ENCODE measurements around the gene STN1. TPM values are rescaled to one million over a fixed set of nuclear protein-coding genes. Genes with fewer than 3 reads are reported as not detected.

Gene STN1
- total RNA-seq, 1 experiment from 2014 or later: 30.2 TPM

- no peak for DNase-seq (ENCODE audit: low spot score)
These were observed 74.0 kb downstream of the STN1 start for GRCh38 chr10:103843854-103844570.

- no peak for DNase-seq (ENCODE audit: low spot score)
These were observed 74.9 kb downstream of the STN1 start for GRCh38 chr10:103843045-103843444.

GRCh38 chr10:103842605-103843004, 75.4 kb downstream of the STN1 start:
- DNase-seq (ENCODE audit: low spot score): no peak

- no peak for DNase-seq (ENCODE audit: low spot score)
These were observed 76.5 kb downstream of the STN1 start for GRCh38 chr10:103841519-103841918.

- DNase-seq (ENCODE audit: low spot score): no peak
These were observed 77.3 kb downstream of the STN1 start for GRCh38 chr10:103840740-103841070.

- DNase-seq (ENCODE audit: low spot score): no peak
These were observed 77.9 kb downstream of the STN1 start for GRCh38 chr10:103839872-103840739.

- DNase-seq (ENCODE audit: low spot score): no peak
These were observed 78.5 kb downstream of the STN1 start for GRCh38 chr10:103839519-103839871.

- no peak for DNase-seq (ENCODE audit: low spot score)
These were observed 79.0 kb downstream of the STN1 start for GRCh38 chr10:103838862-103839518.

- no peak for DNase-seq (ENCODE audit: low spot score)
These were observed 80.0 kb downstream of the STN1 start for GRCh38 chr10:103838070-103838395.

GRCh38 chr10:103837370-103838069, 80.5 kb downstream of the STN1 start:
- no peak for DNase-seq (ENCODE audit: low spot score)

GRCh38 chr10:103836861-103837260, 81.1 kb downstream of the STN1 start:
- no peak for DNase-seq (ENCODE audit: low spot score)

GRCh38 chr10:103836273-103836672, 81.7 kb downstream of the STN1 start:
- DNase-seq (ENCODE audit: low spot score): no peak

GRCh38 chr10:103835096-103836050, 82.6 kb downstream of the STN1 start:
- no peak for DNase-seq (ENCODE audit: low spot score)

- DNase-seq (ENCODE audit: low spot score): no peak
These were observed 83.4 kb downstream of the STN1 start for GRCh38 chr10:103834436-103835095.

- no peak for DNase-seq (ENCODE audit: low spot score)
These were observed 84.1 kb downstream of the STN1 start for GRCh38 chr10:103833731-103834365.

GRCh38 chr10:103832806-103833205, 85.2 kb downstream of the STN1 start:
- DNase-seq (ENCODE audit: low spot score): no peak
